Measurements from ENCODE around the gene TLK1. TPM values are rescaled to one million over a fixed set of nuclear protein-coding genes. Genes with fewer than 3 reads are reported as not detected.

Gene TLK1
- total RNA-seq, 1 donor from 2014 or later = 35.8 TPM

DNA sequence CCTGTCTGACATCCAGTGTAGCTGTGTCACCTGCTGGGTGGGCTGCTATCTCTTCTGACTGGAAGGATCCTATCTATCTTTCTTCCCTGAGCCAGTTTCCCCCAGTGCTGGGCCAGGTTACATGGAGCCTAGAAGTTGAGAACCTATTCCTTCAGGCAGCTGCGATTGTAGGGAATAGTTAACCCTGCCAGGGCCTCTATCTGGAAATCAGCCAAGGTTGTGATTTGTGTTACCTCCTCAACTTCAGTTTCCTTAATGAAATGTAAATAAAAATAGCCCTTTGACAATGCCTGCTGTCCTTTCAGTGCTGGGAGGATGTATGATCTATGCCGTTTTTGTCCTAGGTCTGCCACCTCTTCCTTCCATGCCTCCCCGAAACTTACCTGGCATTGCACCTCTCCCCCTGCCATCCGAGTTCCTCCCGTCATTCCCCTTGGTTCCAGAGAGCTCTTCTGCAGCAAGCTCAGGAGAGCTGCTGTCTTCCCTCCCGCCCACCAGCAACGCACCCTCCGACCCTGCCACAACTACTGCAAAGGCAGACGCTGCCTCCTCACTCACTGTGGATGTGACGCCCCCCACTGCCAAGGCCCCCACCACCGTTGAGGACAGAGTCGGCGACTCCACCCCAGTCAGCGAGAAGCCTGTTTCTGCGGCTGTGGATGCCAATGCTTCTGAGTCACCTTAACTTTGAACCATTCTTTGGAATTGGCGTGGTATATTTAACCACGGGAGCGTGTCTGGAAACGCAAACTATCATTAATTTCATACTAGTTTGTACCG lies 195.1 kb downstream of the TLK1 start:
- intact Hi-C loops (cut with DNase I) = no loop called here
- Histone ChIP-seq H3K36me3 (peaks cover 0 to 57% of the 10 kb centered on the region in 2 donors), H3K27ac (no peak overlapping the region), H3K27me3 (no peaks in the 10 kb centered on the region), H3K4me1 (no peaks in the 10 kb centered on the region), H3K9me3 (no peaks in the 10 kb centered on the region), H3K4me3 (no peak overlapping the region)
- TF ChIP-seq POLR2A (IDR thresholded peaks at IDR 0.05) (no peak), POLR2AphosphoS5 (IDR thresholded peaks at IDR 0.05; ENCODE audit: insufficient read depth in 1 of 2, low read depth in 1 of 2) (no peak)
- TF ChIP-seq, protein P1, sequence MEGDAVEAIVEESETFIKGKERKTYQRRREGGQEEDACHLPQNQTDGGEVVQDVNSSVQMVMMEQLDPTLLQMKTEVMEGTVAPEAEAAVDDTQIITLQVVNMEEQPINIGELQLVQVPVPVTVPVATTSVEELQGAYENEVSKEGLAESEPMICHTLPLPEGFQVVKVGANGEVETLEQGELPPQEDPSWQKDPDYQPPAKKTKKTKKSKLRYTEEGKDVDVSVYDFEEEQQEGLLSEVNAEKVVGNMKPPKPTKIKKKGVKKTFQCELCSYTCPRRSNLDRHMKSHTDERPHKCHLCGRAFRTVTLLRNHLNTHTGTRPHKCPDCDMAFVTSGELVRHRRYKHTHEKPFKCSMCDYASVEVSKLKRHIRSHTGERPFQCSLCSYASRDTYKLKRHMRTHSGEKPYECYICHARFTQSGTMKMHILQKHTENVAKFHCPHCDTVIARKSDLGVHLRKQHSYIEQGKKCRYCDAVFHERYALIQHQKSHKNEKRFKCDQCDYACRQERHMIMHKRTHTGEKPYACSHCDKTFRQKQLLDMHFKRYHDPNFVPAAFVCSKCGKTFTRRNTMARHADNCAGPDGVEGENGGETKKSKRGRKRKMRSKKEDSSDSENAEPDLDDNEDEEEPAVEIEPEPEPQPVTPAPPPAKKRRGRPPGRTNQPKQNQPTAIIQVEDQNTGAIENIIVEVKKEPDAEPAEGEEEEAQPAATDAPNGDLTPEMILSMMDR (IDR thresholded peaks at IDR 0.05) = no peak
- no peak for DNase-seq (ENCODE audit: extremely low spot score in 2 of 2)

DNA sequence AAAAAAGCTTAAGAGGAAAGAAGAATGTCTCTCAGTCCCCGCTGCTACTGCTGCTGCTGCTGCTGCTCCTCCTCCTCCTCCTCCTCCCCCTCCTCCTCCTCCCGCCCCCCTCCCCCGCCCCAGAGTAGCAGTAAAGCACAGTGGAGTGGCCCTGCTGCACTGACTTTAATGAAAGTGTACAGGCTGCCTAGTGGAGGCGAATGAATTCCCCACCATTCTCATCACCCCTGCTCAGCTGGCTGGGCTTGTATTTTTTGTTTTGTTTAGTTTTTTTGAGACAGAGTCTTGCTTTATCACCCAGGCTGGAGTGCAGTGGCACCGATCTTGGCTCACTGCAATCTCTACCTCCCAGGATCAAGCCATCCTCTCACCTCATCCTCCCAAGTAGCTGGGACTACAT lies 197.3 kb downstream of the TLK1 start:
- TF ChIP-seq POLR2A (IDR thresholded peaks at IDR 0.05) (no peak), POLR2AphosphoS5 (IDR thresholded peaks at IDR 0.05; ENCODE audit: insufficient read depth in 1 of 2, low read depth in 1 of 2) (no peak)
- TF ChIP-seq, protein P1 (IDR thresholded peaks at IDR 0.05) = no peak
- Histone ChIP-seq H3K4me3 (no peak overlapping the region), H3K36me3 (peaks cover 0 to 62% of the 10 kb centered on the region in 2 donors), H3K27ac (no peak overlapping the region), H3K9me3 (no peaks in the 10 kb centered on the region), H3K4me1 (no peaks in the 10 kb centered on the region), H3K27me3 (no peaks in the 10 kb centered on the region)
- intact Hi-C loops (cut with DNase I) = no loop called here
- DNase-seq (ENCODE audit: extremely low spot score in 2 of 2) = no peak

DNA sequence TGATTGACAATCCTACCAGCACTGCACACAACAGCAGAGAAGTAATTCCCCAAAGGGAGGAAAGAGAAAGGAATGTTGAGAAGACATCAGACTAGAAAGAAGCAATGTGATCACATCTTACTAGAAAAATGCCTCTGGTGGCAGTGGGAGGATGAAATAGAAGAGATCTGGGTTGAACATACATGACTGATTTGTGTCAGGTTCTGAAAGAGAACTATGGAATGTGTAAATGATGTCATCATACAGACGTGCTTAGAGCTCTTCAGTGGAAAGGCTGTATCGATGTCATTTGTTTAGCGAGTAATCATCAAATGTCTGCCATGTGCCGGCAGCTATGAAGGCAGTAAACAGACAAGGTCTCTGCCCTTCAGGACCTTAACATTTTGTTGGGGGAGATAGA lies 206.8 kb downstream of the TLK1 start:
- Histone ChIP-seq H3K4me1 (no peaks in the 10 kb centered on the region), H3K9me3 (no peaks in the 10 kb centered on the region), H3K36me3 (peaks cover 0 to 92% of the 10 kb centered on the region in 2 donors), H3K27me3 (no peaks in the 10 kb centered on the region), H3K4me3 (no peak overlapping the region), H3K27ac (no peak overlapping the region)
- no peak for DNase-seq (ENCODE audit: extremely low spot score in 2 of 2)
- intact Hi-C loops (cut with DNase I) = no loop called here
- TF ChIP-seq, protein P1 (IDR thresholded peaks at IDR 0.05) = no peak
- no peak for TF ChIP-seq POLR2AphosphoS5 (IDR thresholded peaks at IDR 0.05; ENCODE audit: insufficient read depth in 1 of 2, low read depth in 1 of 2)
- TF ChIP-seq POLR2A (IDR thresholded peaks at IDR 0.05) = no peak

DNA sequence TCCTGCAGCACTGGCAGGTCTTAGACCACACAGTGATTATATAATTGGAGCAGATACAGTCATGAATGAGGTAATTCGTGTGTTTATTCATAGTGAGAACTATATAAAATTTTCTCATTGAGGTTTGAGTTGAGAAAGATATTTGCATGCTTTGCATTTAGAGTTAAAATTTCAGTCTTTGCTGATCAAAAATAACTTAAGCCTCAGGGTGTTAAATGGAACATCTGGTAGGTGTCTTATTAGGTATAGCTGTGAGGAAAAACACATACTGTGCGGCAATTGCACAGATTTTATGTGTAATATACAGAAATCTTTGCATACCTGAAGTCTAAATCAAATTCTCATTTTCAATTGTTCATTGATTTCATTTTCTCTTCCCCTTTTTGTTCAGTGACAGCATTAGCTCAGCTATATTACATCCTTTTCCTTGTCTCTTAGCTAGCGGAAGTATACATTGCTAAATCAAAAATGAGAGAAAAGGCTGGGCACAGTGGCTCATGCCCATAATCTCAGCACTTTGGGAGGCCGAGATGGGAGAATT lies 210.4 kb downstream of the TLK1 start:
- H3K9me3 ChIP-seq = no peaks in the 10 kb centered on the region
- no peak overlapping the region for H3K4me3 ChIP-seq
- DNase-seq (ENCODE audit: extremely low spot score in 2 of 2) = no peak
- no peaks in the 10 kb centered on the region for H3K4me1 ChIP-seq
- TF ChIP-seq, protein P1 (IDR thresholded peaks at IDR 0.05) = no peak
- TF ChIP-seq POLR2A (IDR thresholded peaks at IDR 0.05) (no peak), POLR2AphosphoS5 (IDR thresholded peaks at IDR 0.05; ENCODE audit: insufficient read depth in 1 of 2, low read depth in 1 of 2) (no peak)
- H3K36me3 ChIP-seq = peaks cover 0 to 57% of the 10 kb centered on the region in 2 donors
- H3K27ac ChIP-seq = no peak overlapping the region
- intact Hi-C loops (cut with DNase I) = no loop called here
- no peaks in the 10 kb centered on the region for H3K27me3 ChIP-seq

DNA sequence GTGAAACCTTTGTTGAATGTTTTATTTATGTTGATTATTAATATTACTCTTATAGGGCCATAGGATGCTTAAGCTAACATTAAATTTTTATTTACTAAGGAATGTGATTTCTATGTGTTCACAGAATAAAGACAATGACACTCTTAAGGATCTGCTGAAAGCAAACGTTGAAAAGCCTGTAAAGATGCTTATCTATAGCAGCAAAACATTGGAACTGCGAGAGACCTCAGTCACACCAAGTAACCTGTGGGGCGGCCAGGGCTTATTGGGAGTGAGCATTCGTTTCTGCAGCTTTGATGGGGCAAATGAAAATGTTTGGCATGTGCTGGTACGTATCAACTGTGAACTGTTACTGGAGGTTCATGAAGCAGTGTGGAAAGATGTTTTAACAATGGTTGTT lies 211.3 kb downstream of the TLK1 start:
- Histone ChIP-seq H3K27me3 (no peaks in the 10 kb centered on the region), H3K4me3 (no peak overlapping the region), H3K9me3 (no peaks in the 10 kb centered on the region), H3K36me3 (peaks cover 0 to 48% of the 10 kb centered on the region in 2 donors), H3K4me1 (peaks cover 7% of the 10 kb centered on the region), H3K27ac (no peak overlapping the region)
- no peak for DNase-seq (ENCODE audit: extremely low spot score in 2 of 2)
- intact Hi-C loops (cut with DNase I) = no loop called here
- TF ChIP-seq, protein P1 (IDR thresholded peaks at IDR 0.05) = no peak
- TF ChIP-seq POLR2A (IDR thresholded peaks at IDR 0.05) (no peak), POLR2AphosphoS5 (IDR thresholded peaks at IDR 0.05; ENCODE audit: insufficient read depth in 1 of 2, low read depth in 1 of 2) (no peak)
